GM03348 (cell line): ENCODE data around the gene MIEF2.
"Not testable (repeated sequence)": the region's sequence is repeated elsewhere in the genome, so short reads cannot be mapped to it uniquely, and the experiment has no call there.

Experiments used
- DNase-seq: peaks from one replicate; pipeline ENCODE4 v3.0.0; 2012; ENCODE audit warnings: low spot score

Gene MIEF2, protein sequence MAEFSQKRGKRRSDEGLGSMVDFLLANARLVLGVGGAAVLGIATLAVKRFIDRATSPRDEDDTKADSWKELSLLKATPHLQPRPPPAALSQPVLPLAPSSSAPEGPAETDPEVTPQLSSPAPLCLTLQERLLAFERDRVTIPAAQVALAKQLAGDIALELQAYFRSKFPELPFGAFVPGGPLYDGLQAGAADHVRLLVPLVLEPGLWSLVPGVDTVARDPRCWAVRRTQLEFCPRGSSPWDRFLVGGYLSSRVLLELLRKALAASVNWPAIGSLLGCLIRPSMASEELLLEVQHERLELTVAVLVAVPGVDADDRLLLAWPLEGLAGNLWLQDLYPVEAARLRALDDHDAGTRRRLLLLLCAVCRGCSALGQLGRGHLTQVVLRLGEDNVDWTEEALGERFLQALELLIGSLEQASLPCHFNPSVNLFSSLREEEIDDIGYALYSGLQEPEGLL

DNA sequence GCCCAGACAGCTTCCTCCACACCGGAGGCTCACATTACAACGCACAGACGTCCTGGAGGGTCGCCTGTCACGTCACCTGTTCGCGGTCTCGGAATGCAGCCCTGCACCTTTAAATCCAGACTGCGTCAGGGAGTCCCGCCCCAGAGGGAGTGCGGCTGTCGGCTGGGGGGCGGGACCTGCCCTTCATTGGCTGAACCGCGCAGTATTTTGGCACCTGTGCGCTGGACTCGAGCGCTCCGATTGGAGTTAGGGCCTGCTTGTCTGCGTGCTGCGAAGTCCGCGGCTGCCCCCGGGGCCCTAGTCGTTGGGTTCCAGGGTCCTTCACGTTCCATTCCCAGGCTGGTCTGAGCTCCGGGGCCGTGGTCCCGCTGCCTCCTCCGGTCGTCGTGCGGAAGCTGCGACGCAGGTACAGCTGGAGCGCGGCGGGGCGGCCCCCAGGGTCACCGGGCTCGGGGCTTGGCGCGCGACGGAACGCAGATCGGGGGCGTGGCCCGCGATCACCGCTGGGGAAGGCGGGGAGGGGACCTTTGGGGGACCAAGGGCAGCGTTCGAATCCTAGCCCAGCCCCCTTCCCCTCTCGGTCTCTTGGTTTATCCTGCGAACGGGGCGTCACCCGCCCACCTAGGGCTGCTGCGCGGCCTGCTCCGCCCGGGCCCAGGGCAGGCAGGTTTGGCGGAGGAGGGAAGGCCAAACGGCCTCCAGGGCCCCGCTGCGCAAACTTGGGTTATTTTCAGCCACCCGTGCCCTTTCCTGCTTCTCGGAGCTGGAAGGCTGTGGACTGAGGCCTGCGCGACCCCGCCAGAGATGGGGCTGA is at the start of gene MIEF2:
Gene MIEF2 (plus strand): TSS at position 331 of the 814 bp plus-strand sequence. CDS start 2,059 bp downstream, outside the sequence.
- DNase-seq: peak; percentile 99

DNA sequence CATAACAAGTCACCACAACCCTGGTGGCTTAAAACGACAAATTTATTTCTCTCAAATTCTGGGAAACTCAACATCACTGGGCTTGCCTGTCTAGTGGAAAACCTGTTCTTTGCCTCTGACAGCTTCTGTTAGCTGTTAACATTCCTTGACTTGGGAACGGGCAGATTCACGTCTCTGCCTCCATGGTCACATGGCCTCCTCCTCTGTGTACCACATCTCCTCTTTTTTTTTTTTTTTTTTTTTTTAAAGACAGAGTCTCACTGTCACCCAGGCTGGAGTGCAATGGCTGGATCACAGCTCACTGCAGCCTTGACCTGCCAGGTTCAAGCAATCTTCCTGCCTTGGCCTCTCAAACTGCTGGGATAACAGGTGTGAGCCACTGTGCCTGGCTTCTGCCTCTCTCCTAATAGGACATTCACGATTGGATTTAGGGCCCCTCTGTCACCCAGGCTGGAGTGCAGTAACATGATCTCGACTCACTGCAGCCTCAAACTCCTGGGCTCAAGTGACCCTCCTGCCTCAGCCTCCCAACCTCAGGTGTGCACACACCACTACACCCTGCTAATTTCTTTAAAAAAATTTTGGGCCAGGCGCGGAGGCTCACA is 46.7 kb upstream of the MIEF2 start:
- no peak for DNase-seq

DNA sequence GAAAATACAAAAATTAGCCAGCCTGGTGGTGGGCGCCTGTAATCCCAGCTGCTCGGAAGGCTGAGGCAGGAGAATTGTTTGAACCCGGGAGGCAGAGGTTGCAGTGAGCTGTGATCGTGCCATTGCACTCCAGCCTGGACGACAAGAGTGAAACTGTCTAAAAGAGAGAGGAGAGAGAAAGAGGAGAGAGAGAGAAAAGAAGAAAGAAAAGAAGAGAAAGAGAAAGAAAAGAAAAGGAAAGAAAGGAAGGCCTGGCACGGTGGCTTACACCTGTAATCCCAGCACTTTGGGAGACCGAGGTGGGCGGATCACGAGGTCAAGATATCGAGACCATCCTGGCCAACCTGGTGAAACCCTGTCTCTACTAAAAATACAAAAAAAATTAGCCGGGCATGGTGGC is 43.6 kb upstream of the MIEF2 start:
- not testable (repeated sequence) for DNase-seq

DNA sequence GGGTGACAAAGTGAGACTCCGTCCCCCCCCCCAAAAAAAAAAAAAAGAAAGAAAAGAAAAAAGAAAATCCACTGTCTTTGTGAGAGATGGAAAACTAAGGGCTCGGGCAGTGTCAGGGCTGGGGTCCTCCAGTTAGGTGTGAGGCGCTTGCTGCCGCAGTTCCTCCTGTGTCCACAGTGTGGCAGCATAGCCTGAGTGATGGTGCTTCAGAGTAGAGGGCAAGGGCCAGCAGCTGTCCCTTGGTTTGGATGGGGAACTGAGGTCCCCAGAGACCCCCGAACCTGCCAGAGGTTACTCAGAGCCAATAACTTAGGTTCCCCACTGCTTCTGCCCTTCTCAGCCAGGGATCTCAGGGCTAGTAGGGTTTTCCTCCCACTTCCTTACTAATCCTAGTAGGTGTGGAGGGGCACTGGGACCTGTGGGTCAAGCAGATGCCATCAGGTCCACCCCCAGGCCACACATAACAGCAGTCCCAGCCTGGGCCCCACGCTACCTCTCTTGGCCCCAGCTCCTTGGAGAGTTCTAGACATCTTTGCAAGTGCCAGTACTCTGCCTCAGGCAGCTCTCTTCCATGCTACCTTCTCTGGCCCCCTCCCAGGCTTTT is 42.9 kb upstream of the MIEF2 start:
- peak; percentile 88 for DNase-seq

DNA sequence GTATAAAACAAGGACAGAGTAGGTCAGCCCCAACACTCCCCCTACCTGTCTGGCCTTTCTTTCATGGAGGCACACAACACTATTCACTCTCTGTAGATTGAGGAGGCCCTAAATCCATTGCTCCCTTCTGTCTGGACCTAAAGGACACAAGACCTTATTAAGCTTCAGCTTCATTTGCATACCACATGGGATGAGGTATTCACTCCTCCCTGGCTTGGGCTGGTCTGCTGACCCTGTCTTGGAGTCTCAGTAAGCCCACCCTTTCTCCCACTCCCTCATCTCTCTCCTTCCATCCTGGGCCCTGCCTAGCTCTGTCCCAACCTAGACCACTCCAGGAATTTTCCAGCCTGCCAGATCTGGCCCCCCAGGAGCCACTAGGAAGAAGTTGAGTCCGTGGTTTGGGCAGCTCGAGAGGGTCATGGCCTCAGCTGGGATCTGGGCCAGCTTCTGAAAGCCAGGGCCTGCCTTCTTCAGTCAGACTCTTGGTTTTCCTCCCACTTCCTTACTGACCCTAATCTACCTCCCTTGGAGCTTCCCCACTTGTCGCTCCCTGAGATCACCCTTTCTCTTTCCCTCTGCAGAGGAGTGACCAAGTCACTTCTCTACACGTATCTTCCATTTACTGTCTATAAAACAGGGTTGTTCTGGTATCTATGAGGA is 41.6 kb upstream of the MIEF2 start:
- DNase-seq: peak; percentile 62

DNA sequence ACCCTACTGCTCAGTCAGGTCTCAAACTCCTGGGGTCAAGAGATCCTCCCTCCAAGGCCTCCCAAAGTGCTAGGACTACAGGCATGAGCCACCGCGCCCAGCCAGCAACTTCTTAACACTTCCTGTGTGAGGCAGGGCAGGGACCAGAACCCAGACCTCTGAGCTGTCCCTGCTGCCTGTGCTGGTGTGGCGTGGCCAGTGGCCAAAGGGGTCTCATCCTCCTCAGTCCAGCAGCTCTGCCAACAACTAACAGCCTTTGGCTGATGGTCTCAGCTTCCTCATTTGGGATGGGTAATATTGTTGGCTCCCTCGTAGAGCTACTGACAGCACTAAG is 36.4 kb upstream of the MIEF2 start:
- DNase-seq: no peak

DNA sequence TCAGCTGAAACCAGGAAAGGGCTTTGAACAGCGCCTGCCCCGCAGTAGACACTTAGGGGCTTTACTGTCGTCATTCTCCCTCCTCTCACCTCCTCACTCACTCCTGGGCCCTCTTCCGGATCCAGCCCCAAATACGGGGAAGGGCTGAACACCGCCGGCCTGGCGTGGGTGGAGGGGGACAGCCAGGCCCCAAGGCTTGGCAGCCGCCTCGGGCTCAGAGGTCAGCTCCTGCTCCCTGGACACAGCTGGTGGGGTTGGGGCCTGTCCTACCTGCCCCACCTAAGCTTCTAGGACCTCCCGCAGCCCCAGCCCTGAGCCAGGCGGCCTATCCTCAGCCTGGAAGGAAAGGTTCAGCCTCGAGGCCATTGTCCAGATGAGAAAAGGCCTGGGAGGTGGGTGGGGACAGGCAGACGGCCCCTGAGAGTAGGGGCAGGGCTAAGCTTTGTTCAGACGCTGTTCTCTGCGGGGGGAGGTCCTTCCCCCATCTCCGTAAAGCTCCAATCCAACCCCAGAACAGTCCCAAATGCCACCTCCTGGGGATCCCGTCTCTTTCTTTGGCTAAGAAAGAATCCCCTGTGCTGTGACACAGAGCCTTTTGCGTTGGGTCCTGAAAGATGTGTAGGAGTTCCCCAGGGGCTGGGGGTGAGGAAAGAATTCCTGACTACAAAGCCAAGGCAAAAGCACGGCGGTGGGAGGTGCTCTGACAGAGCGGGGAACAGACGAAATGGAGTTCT is 35.9 kb upstream of the MIEF2 start:
- no peak for DNase-seq

DNA sequence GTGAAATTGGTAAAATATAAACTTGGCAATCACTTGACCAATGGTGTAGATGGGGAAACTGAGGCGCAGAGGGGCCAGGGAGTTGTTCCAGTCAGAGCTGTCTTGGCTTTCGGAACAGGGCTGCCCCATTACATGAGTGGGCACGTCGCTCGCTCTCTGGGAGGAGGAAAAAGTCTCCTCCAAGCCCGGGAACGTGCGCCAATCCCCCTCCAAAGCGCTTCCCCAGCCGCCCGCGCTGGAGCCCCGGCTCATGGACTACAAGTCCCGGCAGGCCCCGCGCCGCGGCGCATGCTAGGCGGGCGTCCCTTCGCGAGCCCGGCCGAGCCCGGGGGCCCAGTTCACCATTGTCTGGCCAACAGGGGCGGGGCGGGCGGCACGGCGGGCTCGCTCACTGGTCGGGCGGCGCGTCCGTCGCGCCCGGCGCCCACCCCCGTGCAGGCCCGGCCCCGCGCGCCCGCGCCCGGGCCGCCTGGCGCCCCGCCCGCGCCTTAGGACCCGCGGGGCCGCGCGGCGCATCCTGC is 35.3 kb upstream of the MIEF2 start, which contains the start of gene LLGL1:
Gene LLGL1 (plus strand): TSS at position 515 of the 521 bp plus-strand sequence. CDS start 48 bp downstream, outside the sequence.
- peak; percentile 100 for DNase-seq

DNA sequence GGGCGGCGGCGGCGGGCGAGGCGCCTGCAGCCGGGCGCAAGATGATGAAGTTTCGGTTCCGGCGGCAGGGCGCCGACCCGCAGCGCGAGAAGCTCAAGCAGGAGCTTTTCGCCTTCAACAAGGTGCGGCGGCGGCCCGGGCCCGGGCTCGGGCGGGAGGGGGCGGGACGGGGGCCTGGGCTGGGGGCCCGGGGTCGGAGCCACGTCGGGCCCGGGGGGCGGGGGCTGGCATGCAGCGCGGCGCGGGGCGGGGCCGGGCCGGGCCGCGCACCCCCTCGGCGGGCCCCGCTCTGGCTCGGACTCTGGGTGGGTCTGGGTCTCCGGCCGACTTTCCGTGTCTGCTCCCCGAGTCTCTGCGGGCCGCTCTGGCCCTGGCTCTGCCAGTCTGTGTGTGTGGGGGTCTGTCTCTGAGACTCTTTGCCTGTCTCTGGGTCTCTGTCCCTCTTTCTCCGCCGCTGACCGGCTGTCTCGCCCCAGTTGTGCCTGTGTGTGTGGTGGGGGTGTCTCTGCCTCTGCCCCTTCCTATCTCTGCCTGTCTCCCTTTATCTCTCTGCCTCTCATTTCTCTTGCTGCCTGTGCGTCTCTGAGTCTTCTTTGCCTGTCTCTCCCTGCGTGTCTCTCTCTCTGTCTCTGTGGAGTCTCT is 34.7 kb upstream of the MIEF2 start:
- DNase-seq: no peak

DNA sequence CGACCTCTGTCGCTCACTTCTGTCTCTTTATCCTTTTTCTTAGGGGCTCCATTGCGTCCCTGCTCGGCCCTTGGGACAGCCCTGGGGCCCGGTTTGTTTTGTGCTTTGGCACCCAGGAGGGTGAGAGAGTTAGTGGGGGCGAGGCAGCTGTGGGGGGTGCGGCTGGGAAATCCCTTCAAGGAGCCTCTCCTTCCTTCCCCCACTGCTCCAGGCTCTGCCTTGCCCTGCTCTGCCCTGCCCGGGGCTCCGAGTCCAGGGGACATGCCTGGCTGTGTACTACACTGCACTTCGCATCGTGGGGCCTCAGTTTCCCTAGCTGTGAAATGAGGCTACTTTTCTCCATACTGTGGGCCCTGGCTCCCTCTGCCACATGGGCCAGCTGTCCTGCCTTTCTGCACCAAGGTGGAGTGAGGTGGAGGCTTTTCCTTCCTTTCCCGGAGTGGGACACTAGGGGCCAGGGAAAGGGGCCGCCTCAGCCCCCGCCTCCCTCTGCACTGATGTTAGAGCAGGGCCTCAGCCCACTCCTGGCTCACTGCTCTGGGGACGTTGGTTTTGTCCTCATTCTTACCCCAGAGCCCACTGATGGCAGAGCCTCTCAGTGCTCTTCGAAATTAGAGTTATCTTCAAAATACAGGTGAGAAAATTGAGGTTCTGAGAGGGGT is 34.0 kb upstream of the MIEF2 start:
- DNase-seq: peak; percentile 58

DNA sequence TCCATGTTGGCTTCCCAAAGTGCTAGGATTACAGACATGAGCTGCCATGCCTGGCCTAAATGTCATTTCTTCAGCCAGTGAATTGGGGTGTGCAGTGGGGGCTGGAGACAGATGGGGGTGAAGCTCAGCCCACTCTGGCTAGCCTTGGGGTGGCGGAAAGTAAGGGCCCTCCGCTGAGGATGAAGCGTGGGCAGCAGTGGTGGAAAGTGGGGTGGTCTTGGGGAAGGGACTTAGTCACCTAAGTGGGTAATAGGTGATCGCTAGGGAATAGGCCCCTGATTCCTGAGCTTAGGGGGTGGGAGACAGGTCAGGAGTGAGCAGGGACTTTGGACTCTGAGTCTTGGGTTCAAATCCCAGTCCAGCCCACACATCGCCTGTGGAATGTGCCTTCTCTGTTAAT is 32.8 kb upstream of the MIEF2 start:
- DNase-seq: no peak

DNA sequence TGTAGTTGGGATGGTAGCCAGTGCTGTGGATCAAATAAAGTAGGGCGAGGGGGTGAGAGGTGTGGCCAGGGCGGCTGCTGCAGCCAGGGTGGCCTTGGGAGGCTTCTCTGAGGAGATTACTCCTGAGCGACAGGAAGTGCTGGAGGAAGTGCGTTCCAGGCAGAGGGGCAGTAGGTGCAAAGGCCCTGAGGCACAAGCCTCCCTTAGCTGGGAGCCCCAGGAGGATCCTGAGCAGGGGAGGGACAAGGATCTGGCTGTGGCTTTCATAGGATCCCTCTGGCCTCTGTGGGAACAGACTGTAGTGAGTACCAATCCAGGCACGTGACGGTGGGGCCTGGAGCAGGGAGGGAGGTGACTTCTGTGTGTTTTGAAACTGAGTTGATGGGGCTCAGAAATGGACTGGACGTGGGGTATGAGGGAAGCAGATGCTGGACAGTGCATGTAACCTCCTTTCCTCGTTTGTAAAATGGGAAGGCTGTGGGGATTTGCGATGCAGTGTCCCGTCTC is 32.2 kb upstream of the MIEF2 start:
- DNase-seq: no peak

DNA sequence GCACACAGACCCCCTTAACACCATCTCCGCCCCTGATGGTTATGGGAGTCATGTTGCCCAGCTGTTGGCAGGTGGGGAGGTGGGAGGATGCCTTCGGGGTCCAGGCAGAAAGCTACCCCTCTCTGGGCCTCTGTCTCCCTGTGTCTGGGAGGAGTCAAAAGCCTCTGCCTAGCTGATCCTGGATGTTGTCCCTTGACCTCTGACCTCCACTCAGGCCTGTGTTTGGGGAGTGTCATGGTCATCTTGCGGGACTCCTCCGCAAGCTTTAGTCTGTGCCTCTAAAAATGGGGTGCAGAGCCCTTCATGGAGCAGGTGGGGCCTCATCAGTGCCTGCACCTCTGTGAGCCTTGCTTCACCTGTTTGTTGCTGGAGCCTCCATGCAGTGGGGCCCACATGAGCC is 31.2 kb upstream of the MIEF2 start:
- no peak for DNase-seq

DNA sequence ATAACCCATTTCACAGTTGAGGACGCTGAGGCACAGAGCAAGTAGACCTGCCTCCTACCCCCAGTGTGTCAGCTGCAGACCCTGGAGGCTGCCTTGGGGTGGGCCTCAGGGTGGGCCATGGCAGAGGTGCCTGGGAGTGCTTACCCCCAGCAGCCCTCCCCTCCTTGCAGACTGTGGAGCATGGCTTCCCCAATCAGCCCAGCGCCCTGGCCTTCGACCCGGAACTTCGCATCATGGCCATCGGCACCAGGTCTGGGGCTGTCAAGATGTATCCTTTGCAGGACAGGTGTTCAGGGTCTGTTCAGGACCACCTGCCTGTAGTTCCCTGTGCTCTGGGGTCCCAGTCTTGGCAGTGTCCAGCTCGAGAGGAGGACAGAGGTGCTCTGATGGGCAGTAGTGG is 30.7 kb upstream of the MIEF2 start:
- no peak for DNase-seq

DNA sequence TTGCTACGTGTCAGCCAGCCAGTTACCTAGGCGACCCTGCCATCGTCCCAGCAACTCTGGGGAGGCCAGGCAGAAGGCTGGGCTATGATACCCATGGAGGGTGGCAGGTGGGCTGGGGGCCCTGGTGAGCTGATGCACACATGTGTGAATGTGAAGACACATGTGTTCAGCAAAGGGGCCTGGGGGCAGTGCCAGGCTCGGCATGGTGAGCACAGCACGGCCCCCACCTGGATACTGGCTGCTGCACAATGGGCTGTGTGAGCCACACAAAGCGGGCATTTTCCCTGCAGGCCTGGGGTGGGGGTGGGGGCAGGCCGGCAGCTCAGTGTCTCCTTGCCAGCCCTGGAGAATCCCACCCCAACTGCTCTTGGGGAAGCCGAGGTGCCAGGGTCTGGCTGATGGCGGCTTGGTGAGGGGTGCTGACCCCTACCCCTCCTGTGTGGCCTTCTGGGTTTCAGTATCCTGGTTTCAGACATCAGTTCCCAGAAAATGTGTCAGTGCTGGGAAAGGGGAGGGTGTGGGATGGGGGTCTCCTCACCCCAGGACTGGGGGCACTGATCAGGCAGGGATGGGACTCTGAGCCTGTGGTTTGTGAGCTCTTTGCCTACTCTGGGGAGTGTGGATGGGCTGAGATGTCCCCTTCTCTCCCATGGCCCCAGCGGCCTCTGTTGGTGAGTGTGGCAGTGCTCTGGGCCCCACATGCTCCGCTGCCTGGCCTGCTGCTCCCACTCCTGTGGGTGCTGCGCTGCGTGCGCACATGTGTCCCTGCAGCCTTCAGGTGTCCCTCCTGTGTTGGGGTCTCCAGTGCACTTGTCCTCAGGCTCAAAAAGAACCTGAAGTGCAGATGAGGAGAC is 29.9 kb upstream of the MIEF2 start:
- no peak for DNase-seq

DNA sequence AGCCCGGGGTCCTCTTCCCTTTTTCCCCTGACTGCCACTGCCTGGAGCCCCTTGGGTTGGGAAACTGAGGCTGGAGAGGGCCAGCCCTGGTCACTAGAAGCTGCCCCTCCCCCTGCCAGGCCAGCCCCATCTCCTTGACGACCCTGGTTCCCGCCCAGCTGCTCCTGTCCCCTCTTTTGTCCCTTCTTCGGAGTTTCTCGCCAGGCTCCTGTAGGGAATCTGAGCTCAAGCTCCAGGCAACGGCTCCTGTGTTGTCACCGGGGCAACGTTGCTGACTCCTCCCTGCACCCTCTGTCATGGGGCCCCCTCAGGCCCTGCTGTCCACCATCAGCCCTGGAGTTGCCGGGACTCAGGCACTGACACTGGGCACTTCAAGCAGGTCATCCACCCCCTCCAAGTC is 29.3 kb upstream of the MIEF2 start:
- DNase-seq: no peak

DNA sequence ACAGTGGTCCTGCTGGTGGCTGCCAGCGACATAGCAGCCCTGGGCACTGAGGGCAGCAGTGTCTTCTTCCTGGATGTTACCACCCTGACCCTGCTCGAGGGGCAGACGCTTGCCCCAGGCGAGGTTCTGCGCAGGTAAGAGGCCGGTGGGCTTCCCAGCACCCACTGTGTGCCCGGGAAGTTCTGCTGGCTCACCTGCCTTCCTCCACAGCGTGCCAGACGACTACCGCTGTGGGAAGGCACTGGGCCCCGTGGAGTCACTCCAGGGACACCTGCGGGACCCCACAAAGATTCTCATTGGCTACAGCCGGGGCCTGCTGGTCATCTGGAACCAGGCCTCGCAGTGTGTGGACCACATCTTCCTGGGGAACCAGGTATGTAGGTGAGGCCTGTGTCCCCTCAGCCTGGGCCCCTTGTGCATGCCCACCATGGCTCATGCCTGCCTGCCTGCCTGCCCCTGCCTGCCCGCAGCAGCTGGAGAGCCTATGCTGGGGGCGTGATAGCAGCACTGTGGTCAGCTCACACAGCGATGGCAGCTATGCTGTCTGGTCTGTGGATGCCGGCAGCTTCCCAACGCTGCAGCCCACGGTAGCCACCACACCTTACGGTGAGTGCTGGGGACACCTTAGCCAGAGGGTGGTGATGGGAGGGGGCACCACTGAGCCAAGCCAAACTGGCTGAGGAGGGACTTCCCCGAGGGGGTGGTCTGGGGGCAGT is 26.5 kb upstream of the MIEF2 start:
- DNase-seq: no peak

DNA sequence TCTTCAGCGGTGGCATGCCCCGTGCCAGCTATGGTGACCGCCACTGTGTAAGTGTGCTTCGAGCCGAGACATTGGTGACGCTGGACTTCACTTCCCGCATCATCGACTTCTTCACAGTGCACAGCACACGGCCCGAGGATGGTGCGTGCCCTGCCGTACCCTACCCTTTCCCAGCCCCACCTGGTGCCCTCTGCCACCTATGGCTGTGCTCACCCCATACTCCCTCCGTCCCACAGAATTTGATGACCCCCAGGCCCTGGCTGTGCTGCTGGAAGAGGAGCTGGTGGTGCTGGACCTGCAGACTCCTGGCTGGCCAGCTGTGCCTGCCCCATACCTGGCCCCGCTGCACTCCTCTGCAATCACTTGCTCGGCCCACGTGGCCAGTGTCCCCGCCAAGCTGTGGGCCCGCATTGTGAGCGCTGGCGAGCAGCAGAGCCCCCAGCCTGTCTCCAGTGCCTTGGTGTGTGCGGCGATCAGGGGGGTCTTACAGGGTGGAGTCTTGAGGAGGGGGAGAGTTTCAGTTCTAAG is 25.5 kb upstream of the MIEF2 start:
- no peak for DNase-seq
